Psoas muscle (tissue), 8 donors: Measurements from ENCODE around the gene GNAZ. TPM values are rescaled to one million over a fixed set of nuclear protein-coding genes. Genes with fewer than 3 reads are reported as not detected.

Experiments used
- ATAC-seq, 4 donors: fragments of 200-7000 bp; cut with Tn5 transposase; one replicate each; pipeline ENCODE4 v1.9.1; 2020; ENCODE audit warnings: moderate library complexity in 3 of 4, mild to moderate bottlenecking in 2 of 4
- DNase-seq, 2 donors: peaks; one replicate each; pipeline ENCODE4 v3.0.0-alpha.2; 2020
- H3K27ac ChIP-seq: fragments of 200-600 bp; one replicate; pipeline ENCODE4 v1.8.0; 2022
- H3K27me3 ChIP-seq, 3 donors: fragments of 200-600 bp in 1 of 3; one replicate each; pipeline versions ENCODE4 v1.6.1 to v1.8.0; 2013 to 2022; ENCODE audit warnings: low read length in 2 of 3, mild to moderate bottlenecking in 2 of 3, moderate library complexity in 1 of 3; ENCODE audit not compliant: insufficient read depth in 3 of 3
- H3K36me3 ChIP-seq, 2 donors: fragments of 200-600 bp in 1 of 2; one replicate each; pipeline versions ENCODE4 v1.6.1 to v1.8.0; 2013 to 2022; ENCODE audit warnings: low read depth in 1 of 2, mild to moderate bottlenecking in 1 of 2, moderate library complexity in 1 of 2; ENCODE audit not compliant: insufficient read depth in 1 of 2
- H3K4me1 ChIP-seq: fragments of 200-600 bp; one replicate; pipeline ENCODE4 v1.8.0; 2022
- H3K4me3 ChIP-seq: fragments of 200-600 bp; one replicate; pipeline ENCODE4 v1.8.0; 2022; ENCODE audit warnings: mild to moderate bottlenecking
- H3K9me3 ChIP-seq: fragments of 200-600 bp; one replicate; pipeline ENCODE4 v1.8.0; 2022
- WGBS, 3 donors: extraction: QIAGEN DNeasy Blood & Tissue Kit; methylation state at CpG; one replicate each; pipeline versions ENCODE4 v1.1.6 to v1.1.7; 2013; 5-methylcytosine and 5-hydroxymethylcytosine counted together
- intact Hi-C, 2 donors: fragments of 100-400 bp; cut with DNase I; formaldehyde crosslinking; loops; one replicate each; pipeline versions ENCODE4 v1.11.0 to v1.14.2; 2022
- polyA plus RNA-seq, 3 donors: library from polyadenylated mRNA; stranded (reverse); fragments of 200-250 nt; gene quantifications; one replicate each; pipeline ENCODE4 v1.2.3, GENCODE V29; 2013
- total RNA-seq, 4 donors: library from RNA; stranded (reverse); fragmentation: NEBNext Ultra II Directional in 2 of 4; extraction: Animal tissue kit (Norgen Biotek cat#: 25700) in 2 of 4; gene quantifications; one replicate each; pipeline versions ENCODE4 v1.2.1 to v1.2.4, GENCODE V29; 2021 to 2023
- TF ChIP-seq, protein P1 (sequence below): fragments of 200-600 bp; IDR thresholded peaks from one replicate; pipeline ENCODE4 v1.8.0; 2022; ENCODE audit warnings: antibody characterized with exemption
- donor health status: healthy with polysubstance abuse.
- donor health status: DM: no; HTN: no; CAD: no; lungs with moderate emphysema.
- donor health status: Bipolar disorder and iron deficiency.
- donor health status: healthy.
- donor health status: DM: yes; HTN: yes; CAD: no.
- donor health status: DM: no; HTN: no; CAD: no.
- donor health status: DM: no; HTN: no; CAD: no.
- donor health status: DM: yes; HTN: yes; CAD: no.

Gene GNAZ
- total and polyA plus RNA-seq, 7 donors = 0.99 to 3.9 (median 1.7) TPM

- Histone ChIP-seq H3K4me3 (no peak overlapping the region), H3K9me3 (no peaks in the 10 kb centered on the region), H3K4me1 (no peaks in the 10 kb centered on the region), H3K27ac (no peak overlapping the region), H3K36me3 (no peaks in the 10 kb centered on the region), H3K27me3 (peaks cover 0 to 14% (median 1%) of the 10 kb centered on the region in 3 donors)
- no peak for ATAC-seq
- TF ChIP-seq, protein P1, sequence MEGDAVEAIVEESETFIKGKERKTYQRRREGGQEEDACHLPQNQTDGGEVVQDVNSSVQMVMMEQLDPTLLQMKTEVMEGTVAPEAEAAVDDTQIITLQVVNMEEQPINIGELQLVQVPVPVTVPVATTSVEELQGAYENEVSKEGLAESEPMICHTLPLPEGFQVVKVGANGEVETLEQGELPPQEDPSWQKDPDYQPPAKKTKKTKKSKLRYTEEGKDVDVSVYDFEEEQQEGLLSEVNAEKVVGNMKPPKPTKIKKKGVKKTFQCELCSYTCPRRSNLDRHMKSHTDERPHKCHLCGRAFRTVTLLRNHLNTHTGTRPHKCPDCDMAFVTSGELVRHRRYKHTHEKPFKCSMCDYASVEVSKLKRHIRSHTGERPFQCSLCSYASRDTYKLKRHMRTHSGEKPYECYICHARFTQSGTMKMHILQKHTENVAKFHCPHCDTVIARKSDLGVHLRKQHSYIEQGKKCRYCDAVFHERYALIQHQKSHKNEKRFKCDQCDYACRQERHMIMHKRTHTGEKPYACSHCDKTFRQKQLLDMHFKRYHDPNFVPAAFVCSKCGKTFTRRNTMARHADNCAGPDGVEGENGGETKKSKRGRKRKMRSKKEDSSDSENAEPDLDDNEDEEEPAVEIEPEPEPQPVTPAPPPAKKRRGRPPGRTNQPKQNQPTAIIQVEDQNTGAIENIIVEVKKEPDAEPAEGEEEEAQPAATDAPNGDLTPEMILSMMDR = no peak
- WGBS, 3 donors = 78 to 90% (median 80%) methylated on average over 4 of the region's 4 CpGs
- intact Hi-C loops = no loop called here
- DNase-seq = no peak
Observed at GRCh38 chr22:23032658-23033057, 37.7 kb upstream of the GNAZ start.

GRCh38 chr22:23033116-23033905 lies 37.0 kb upstream of the GNAZ start:
- ATAC-seq = no peak
- TF ChIP-seq, protein P1 = no peak
- no peaks in the 10 kb centered on the region for H3K4me1 ChIP-seq
- intact Hi-C loops = no loop called here
- H3K27me3 ChIP-seq = peaks cover 0 to 20% (median 1%) of the 10 kb centered on the region in 3 donors
- 79 to 80% (median 80%) methylated on average over 6 of the region's 6 CpGs for WGBS, 3 donors
- H3K9me3 ChIP-seq = no peaks in the 10 kb centered on the region
- H3K27ac ChIP-seq = no peak overlapping the region
- H3K36me3 ChIP-seq = no peaks in the 10 kb centered on the region
- no peak for DNase-seq
- no peak overlapping the region for H3K4me3 ChIP-seq

GRCh38 chr22:23034621-23035556 lies 35.4 kb upstream of the GNAZ start:
- Histone ChIP-seq H3K4me3 (no peak overlapping the region), H3K27me3 (peaks cover 0 to 22% (median 1%) of the 10 kb centered on the region in 3 donors), H3K27ac (no peak overlapping the region), H3K9me3 (no peaks in the 10 kb centered on the region), H3K36me3 (no peaks in the 10 kb centered on the region), H3K4me1 (no peaks in the 10 kb centered on the region)
- TF ChIP-seq, protein P1 = no peak
- ATAC-seq (no peak), DNase-seq (no peak)
- intact Hi-C loops = no loop called here
- 94 to 95% (median 94%) methylated on average over 10 of the region's 10 CpGs for WGBS, 3 donors

DNA sequence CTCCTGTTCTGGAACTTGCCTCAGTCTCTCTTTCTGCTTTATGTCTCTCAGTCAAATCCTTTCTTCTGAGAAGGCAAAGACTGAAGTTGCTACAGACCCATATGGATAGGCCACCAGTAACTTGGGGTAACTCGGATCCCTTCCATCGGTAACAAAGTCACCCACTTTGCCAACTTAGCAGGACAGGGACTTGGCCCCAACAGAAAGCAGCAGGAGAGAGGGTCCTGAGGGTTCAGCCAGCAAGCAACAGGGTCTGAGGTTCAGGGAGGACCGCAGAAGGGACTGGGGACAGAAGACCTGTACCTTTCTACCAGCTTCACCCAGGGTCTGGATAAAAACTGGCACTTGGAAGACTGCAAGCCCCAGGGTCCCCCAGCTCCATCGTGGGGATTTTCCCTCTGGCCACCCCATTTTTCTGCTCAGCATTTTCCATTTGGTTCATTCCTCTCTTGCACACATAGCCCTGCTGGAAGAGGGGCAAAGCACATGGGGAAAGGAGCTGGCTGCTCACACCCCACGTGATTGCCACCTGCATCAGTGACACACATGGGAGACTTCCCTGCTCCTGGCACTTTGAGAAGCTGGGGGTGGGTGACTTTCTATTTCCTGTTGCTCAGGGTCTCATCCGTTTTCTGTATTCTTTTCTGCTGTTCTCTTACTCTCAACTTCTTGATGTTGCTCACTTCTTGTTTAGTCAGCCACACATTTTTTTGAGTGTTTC lies 34.6 kb upstream of the GNAZ start:
- Histone ChIP-seq H3K4me3 (no peak overlapping the region), H3K4me1 (no peaks in the 10 kb centered on the region), H3K27me3 (peaks cover 0 to 22% (median 1%) of the 10 kb centered on the region in 3 donors), H3K27ac (no peak overlapping the region), H3K9me3 (no peaks in the 10 kb centered on the region), H3K36me3 (no peaks in the 10 kb centered on the region)
- TF ChIP-seq, protein P1 = no peak
- 83 to 86% (median 84%) methylated on average over 6 of the region's 6 CpGs for WGBS, 3 donors
- ATAC-seq = no peak
- intact Hi-C loops = no loop called here
- no peak for DNase-seq
